AG10803 (cell line): Measurements from ENCODE around the gene TMEM106B.

Experiments
- DNase-seq: peaks from one replicate; pipeline ENCODE4 v3.0.0; 2010; ENCODE audit warnings: low read depth
- H3K4me3 ChIP-seq: 2 replicates; pipeline ENCODE4 v1.5.1; 2011; ENCODE audit warnings: mild to moderate bottlenecking, low read length, control low read depth
- TF ChIP-seq, protein P1 (sequence below): conservative IDR thresholded peaks from 2 replicates; pipeline ENCODE4 v1.5.1; 2011; ENCODE audit warnings: mild to moderate bottlenecking, low read length, control low read depth, inconsistent platforms

Gene TMEM106B

DNA sequence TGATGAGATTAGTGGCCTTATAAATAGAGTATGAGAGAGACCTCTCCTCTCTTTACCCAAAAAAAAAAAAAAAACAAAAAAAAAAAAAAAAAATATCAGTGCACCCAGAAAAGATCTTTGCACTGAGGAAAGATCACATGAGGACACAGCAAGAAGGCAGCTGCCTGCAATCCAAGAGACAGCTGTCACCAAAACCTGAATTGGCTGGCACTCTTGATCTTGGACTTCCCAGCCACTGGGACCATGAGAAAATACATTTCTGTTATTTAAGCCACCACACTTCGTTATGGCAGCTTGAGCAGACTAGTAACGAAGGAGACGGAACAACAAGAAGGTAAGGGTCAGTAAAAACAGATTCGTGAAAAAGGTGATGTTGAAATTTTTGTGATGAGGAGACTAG, 47.0 kb downstream of the TMEM106B start:
- H3K4me3 ChIP-seq, result no peak overlapping the region
- DNase-seq, result no peak
- TF ChIP-seq, protein P1, sequence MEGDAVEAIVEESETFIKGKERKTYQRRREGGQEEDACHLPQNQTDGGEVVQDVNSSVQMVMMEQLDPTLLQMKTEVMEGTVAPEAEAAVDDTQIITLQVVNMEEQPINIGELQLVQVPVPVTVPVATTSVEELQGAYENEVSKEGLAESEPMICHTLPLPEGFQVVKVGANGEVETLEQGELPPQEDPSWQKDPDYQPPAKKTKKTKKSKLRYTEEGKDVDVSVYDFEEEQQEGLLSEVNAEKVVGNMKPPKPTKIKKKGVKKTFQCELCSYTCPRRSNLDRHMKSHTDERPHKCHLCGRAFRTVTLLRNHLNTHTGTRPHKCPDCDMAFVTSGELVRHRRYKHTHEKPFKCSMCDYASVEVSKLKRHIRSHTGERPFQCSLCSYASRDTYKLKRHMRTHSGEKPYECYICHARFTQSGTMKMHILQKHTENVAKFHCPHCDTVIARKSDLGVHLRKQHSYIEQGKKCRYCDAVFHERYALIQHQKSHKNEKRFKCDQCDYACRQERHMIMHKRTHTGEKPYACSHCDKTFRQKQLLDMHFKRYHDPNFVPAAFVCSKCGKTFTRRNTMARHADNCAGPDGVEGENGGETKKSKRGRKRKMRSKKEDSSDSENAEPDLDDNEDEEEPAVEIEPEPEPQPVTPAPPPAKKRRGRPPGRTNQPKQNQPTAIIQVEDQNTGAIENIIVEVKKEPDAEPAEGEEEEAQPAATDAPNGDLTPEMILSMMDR, result no peak

DNA sequence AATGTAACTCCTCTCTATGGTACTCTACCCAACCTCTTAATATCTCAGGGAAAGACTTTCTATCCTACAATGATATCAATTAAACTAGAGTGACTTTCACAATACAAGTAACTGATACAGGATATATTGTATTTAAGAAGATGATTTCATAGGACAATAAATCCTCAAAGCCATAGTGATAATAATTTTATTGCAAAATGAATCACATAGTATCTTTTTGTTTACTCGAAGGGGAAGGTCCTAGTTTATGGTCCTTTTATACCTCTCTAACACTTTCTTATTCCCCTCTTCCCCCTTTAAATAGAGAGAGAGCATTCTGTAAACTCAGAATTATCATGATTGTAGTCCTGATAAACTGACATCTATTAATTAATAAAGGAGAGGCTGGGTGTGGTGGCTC, 56.4 kb downstream of the TMEM106B start:
- no peak for DNase-seq
- H3K4me3 ChIP-seq, result no peak overlapping the region
- TF ChIP-seq, protein P1, result no peak

DNA sequence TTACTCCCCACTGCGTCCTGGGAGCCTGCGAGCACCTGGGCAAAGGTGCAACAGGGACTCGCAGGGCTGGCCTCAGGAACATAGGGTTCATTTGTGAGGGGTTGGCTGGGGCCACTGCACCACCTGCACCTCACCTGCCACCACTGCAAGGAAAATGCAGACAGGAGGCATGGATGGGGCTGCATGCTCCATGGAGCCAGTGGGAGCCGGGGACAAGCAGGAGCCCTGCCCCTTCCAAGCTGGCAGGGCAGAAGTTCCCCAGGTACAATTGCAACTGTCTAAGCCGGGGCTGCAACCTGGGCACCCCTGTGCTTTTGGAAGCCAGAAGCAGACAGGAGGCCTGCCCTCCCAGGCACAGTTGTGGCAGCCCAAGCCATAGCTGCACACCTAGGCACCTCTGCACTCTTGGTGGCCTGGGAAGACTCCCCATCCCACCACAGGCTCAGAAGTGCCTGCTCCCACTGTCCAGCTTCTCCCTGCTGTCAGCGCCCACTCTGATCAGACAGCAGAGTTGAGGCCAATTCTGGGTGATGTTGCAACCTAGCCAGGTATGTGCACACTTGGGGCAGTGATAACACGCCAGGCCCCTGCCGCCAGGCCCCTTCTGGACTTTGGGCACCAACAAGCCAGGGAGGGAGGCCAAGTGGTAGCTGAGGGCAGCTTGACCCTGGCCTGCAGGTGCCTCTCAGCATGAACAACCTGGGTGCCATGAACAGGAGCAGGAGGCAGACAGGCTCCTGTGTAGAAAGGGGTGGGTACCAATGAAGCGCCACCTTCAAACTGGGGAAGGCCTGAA, 58.2 kb downstream of the TMEM106B start:
- TF ChIP-seq, protein P1, result no peak
- no peak for DNase-seq
- no peak overlapping the region for H3K4me3 ChIP-seq

DNA sequence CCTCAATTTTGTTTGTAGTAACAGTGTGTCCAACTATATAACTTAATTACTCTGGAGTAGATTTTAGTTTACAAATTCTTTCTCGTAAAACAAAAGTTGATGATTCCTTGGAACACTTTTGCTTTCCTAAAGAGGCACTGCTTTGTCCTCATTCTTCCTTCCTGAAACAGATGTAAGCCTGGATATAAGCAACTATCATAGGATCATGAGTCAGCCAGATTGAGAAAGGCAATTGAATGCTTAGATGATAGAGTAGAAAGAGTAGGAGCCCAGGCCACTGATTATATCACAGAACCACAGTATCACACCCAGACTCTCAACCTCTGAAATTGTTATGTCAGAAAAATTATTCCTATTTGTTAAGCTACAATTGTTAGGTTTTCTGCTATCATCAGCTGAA, 69.9 kb downstream of the TMEM106B start:
- DNase-seq, result no peak
- TF ChIP-seq, protein P1, result no peak
- H3K4me3 ChIP-seq, result no peak overlapping the region

DNA sequence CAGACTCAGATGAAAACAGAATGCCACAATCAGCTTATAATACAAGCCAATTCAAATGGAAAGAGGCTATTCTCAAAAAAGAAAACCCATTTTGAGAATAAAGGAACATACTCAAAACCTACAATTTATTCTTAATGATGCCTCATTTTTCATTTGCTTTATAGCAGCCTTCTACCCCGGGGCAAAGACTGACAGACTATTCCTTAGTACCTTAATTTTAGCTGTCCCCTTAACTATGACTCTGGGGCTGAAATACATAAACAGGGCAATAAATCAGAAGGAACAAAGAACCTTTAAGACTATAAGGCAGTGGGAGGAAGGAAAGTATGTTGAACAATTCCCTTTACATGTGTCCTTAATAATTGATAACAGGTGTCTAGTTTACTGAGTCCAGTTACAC, 76.8 kb downstream of the TMEM106B start:
- H3K4me3 ChIP-seq, result no peak overlapping the region
- no peak for DNase-seq
- TF ChIP-seq, protein P1, result no peak

DNA sequence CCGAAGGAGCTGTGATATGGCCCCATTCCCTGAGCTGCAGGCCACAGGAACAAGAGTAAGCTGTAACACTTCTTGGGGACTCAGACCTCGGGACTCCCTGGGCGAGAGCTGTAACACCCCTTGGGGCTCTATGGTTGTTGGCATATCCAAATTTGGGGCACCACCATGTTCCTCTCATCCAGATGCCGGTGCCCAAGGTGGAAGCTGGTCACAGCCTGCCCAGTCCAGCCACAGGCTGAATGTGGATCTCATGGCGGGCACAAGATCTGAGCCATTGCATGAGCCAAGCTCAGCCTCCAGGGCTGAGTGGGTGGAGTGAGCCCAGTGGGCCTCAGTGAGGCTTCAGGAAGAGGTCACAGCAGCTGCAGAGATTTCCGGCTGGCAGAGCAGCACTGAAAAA, 78.9 kb downstream of the TMEM106B start:
- TF ChIP-seq, protein P1, result no peak
- DNase-seq, result no peak

DNA sequence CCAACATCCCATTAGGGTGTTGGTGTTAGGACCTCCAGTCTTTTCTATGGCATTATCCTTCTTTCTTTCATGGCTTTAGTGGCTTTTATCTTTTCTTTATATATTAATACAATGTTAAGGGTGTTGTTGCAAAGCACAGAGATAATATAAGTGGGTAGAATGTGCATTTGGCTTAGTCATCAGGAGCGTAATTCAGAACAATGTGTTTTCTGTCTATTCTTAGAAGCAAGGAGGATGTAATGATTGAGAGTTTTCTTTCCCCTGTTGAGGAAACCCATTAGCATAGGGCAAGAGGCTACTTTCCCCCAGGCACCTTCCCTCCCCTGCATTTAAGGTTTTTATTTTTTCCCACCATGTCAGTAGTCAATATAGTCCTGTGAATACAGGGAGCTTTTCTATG, 79.7 kb downstream of the TMEM106B start:
- DNase-seq, result no peak
- no peak overlapping the region for H3K4me3 ChIP-seq
- TF ChIP-seq, protein P1, result no peak

More for the DNA sequence above, 78.9 kb downstream of the TMEM106B start:
- H3K4me3 ChIP-seq, result no peak overlapping the region
